ENCODE results near the gene JAKMIP2.

Gene JAKMIP2

GRCh38 chr5:147567917-147568598, 214.5 kb downstream of the JAKMIP2 start:
- Histone ChIP-seq H3K79me2 (no peaks in the 10 kb centered on the region), H3K27ac (no peak overlapping the region), H3K9me3 (ENCODE audit: control insufficient read depth, low read length) (no peaks in the 10 kb centered on the region), H3K4me1 (no peaks in the 10 kb centered on the region), H2AFZ (no peak overlapping the region), H3K4me2 (ENCODE audit: low read length) (no peak overlapping the region), H3K27me3 (ENCODE audit: control insufficient read depth, insufficient read depth, low read length) (no peaks in the 10 kb centered on the region), H3K9ac (no peak overlapping the region), H3K36me3 (ENCODE audit: control insufficient read depth, insufficient read depth, low read length) (no peaks in the 10 kb centered on the region), H3K4me3 (ENCODE audit: low read depth, low read length) (no peak overlapping the region)
- TF ChIP-seq CTCF (IDR thresholded peaks at IDR 0.05) = no peak

- Histone ChIP-seq H3K9ac (no peak overlapping the region), H3K79me2 (no peaks in the 10 kb centered on the region), H3K27ac (no peak overlapping the region), H3K27me3 (ENCODE audit: control insufficient read depth, insufficient read depth, low read length) (no peaks in the 10 kb centered on the region), H3K4me1 (no peaks in the 10 kb centered on the region), H3K4me2 (ENCODE audit: low read length) (no peak overlapping the region), H2AFZ (no peak overlapping the region), H3K9me3 (ENCODE audit: control insufficient read depth, low read length) (no peaks in the 10 kb centered on the region), H3K36me3 (ENCODE audit: control insufficient read depth, insufficient read depth, low read length) (no peaks in the 10 kb centered on the region), H3K4me3 (ENCODE audit: low read depth, low read length) (no peak overlapping the region)
- no peak for TF ChIP-seq CTCF (IDR thresholded peaks at IDR 0.05)
Observed at GRCh38 chr5:147565524-147565923, 217.0 kb downstream of the JAKMIP2 start.

GRCh38 chr5:147564124-147564486, 218.4 kb downstream of the JAKMIP2 start:
- no peak overlapping the region for H3K27ac ChIP-seq
- H3K4me1 ChIP-seq = no peaks in the 10 kb centered on the region
- no peak overlapping the region for H3K4me3 ChIP-seq (ENCODE audit: low read depth, low read length)
- H3K9ac ChIP-seq = no peak overlapping the region
- no peak overlapping the region for H3K4me2 ChIP-seq (ENCODE audit: low read length)
- no peaks in the 10 kb centered on the region for H3K79me2 ChIP-seq
- H2AFZ ChIP-seq = no peak overlapping the region
- H3K36me3 ChIP-seq (ENCODE audit: control insufficient read depth, insufficient read depth, low read length) = no peaks in the 10 kb centered on the region
- no peak for TF ChIP-seq CTCF (IDR thresholded peaks at IDR 0.05)
- no peaks in the 10 kb centered on the region for H3K9me3 ChIP-seq (ENCODE audit: control insufficient read depth, low read length)
- no peaks in the 10 kb centered on the region for H3K27me3 ChIP-seq (ENCODE audit: control insufficient read depth, insufficient read depth, low read length)

GRCh38 chr5:147563466-147564123, 218.9 kb downstream of the JAKMIP2 start:
- H3K9me3 ChIP-seq (ENCODE audit: control insufficient read depth, low read length) = no peaks in the 10 kb centered on the region
- H3K27ac ChIP-seq = no peak overlapping the region
- no peaks in the 10 kb centered on the region for H3K79me2 ChIP-seq
- H2AFZ ChIP-seq = no peak overlapping the region
- no peak overlapping the region for H3K4me2 ChIP-seq (ENCODE audit: low read length)
- no peak for TF ChIP-seq CTCF (IDR thresholded peaks at IDR 0.05)
- H3K36me3 ChIP-seq (ENCODE audit: control insufficient read depth, insufficient read depth, low read length) = no peaks in the 10 kb centered on the region
- no peak overlapping the region for H3K4me3 ChIP-seq (ENCODE audit: low read depth, low read length)
- no peak overlapping the region for H3K9ac ChIP-seq
- no peaks in the 10 kb centered on the region for H3K27me3 ChIP-seq (ENCODE audit: control insufficient read depth, insufficient read depth, low read length)
- H3K4me1 ChIP-seq = no peaks in the 10 kb centered on the region

- Histone ChIP-seq H3K4me3 (ENCODE audit: low read depth, low read length) (no peak overlapping the region), H3K9me3 (ENCODE audit: control insufficient read depth, low read length) (no peaks in the 10 kb centered on the region), H3K27me3 (ENCODE audit: control insufficient read depth, insufficient read depth, low read length) (no peaks in the 10 kb centered on the region), H3K36me3 (ENCODE audit: control insufficient read depth, insufficient read depth, low read length) (no peaks in the 10 kb centered on the region), H3K79me2 (no peaks in the 10 kb centered on the region), H3K9ac (no peak overlapping the region), H3K27ac (no peak overlapping the region), H3K4me1 (no peaks in the 10 kb centered on the region), H3K4me2 (ENCODE audit: low read length) (no peak overlapping the region), H2AFZ (no peak overlapping the region)
- no peak for TF ChIP-seq CTCF (IDR thresholded peaks at IDR 0.05)
Observed at GRCh38 chr5:147561435-147561834, 221.1 kb downstream of the JAKMIP2 start.
